HG03521 (cell line): ENCODE measurements around the gene TSPAN3.

ENCODE experiments used
- ATAC-seq: cut with Tn5 transposase; IDR thresholded peaks from one replicate; pipeline ENCODE4 v1.9.1; 2021; ENCODE audit warnings: mild to moderate bottlenecking, moderate library complexity; ENCODE audit not compliant: unreplicated experiment

TSPAN3 gene

GRCh38 chr15:77025083-77025901 lies 45.6 kb downstream of the TSPAN3 start:
- ATAC-seq = no peak

DNA sequence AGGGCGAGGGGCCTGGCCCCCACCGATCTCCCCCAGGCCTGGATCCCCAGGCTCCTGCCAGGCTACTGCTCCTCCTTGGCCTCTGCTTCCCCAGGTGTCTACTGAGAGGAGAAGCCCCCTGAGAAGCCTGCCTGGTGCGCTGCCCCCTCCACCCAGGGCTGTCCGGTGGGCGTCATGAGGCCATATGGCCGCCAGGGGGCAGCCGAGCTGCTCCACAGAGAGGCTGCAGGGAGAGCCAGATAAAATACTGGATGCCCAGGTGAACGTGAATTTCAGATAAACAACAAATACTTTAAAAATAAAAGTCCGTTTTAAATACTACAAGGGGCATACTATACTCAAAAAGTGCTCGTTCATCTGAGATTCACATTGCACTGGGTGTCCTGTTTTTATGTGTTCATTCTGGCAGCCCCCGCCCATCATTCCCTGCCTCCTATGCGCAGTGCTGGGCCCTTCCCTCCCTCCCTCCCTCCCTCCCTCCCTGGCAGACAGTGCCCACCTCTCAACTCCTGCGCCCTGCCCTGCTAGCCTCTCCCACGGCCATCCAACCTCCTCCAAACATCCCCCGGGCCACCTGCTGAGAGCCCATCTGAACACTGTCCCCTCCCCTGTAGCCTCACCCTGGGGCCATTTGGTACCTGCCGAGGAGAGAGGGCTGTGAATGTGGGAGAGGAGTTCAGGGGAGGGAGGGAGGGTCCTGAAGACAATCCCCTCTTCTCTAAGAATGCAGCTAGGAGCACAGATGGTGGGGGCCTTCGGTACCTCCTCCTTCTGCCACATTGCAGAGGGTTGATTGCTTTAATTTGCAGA lies 46.4 kb downstream of the TSPAN3 start:
- ATAC-seq = no peak

DNA sequence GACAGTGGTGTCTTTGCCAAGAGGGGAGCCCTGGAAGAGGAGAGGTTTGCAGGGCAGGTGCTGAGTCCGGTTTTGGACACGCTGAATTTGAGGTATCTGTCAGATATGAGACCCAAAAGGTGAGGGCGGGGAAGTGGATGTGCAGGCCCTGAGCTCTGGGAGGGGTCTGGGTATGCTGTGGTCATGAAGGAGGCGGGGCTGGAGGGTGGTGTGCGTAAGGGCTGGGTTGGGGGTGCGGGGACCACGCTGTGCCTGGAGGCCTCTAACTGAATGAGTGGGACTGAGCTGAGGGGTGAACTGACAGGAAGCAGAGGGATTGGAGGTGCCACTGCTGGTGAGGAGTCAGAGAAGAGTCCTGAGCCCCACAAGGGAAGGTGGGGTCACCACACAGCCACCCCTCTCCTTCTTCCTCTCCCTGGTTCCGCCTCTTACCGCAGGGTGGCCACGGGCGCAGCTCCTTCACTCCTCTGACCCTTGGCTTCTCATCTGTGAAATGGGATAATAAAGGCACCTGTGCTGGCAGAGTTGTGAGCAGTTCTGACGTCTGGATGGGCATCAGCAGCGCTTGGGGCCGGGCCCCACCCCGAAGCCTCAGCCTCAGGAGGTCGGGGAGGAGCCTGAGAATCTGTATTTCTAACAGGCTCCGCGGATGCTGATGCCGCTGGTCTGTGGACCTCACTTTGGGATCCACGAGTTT lies 47.2 kb downstream of the TSPAN3 start:
- ATAC-seq = no peak

DNA sequence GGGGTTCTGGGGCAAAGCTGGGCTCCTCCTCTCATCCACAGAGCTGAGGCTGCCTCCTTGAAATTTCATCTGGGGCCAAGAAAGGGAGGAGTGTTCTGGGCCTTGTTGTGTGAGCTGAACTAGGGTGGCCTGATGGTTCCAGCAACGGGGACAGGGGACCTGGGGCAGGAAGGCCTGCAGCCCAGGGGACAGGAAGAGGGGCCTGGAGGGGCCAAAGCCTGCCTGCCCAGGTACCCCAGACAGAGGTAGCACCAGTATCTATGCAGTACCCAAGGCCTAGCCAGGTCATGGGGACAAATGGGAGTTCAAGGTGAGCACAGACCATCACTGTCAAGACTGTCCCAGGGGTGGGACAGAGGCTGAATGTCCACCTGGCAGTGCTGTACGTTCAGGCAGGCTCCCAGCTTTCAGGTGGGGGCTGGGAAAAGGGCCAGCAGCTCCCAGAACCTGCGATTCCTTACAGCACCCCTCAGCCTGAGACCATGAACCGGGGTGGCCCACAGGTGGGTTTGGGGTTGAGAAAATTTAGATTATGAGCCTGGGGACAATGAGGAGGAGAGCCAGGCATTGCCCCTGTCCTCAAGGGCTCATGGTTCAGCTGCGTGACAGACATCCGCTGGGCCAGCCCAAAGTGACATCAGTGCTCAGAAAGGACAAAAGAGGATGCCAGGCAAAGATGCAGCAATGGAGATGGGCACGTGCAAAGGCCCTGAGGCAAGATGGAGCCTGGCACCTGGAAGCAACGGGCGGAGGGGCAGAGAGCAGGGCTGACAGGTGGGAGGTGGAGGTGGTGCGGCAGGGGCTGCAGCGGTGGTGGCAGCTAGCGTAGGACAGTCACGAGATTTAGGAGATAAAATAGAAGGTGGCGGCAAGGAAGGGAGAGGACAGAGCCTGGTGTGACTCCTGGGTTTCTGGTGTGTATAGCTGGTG lies 48.0 kb downstream of the TSPAN3 start:
- ATAC-seq = no peak

- no peak for ATAC-seq
Measured at GRCh38 chr15:77021803-77022381, 49.0 kb downstream of the TSPAN3 start.

GRCh38 chr15:77021088-77021481 lies 49.8 kb downstream of the TSPAN3 start:
- ATAC-seq = no peak

- no peak for ATAC-seq
Measured at GRCh38 chr15:77020348-77021087, 50.4 kb downstream of the TSPAN3 start.

- no peak for ATAC-seq
Measured at GRCh38 chr15:77019521-77020331, 51.2 kb downstream of the TSPAN3 start.

- no peak for ATAC-seq
Measured at GRCh38 chr15:77018796-77019505, 52.0 kb downstream of the TSPAN3 start.

DNA sequence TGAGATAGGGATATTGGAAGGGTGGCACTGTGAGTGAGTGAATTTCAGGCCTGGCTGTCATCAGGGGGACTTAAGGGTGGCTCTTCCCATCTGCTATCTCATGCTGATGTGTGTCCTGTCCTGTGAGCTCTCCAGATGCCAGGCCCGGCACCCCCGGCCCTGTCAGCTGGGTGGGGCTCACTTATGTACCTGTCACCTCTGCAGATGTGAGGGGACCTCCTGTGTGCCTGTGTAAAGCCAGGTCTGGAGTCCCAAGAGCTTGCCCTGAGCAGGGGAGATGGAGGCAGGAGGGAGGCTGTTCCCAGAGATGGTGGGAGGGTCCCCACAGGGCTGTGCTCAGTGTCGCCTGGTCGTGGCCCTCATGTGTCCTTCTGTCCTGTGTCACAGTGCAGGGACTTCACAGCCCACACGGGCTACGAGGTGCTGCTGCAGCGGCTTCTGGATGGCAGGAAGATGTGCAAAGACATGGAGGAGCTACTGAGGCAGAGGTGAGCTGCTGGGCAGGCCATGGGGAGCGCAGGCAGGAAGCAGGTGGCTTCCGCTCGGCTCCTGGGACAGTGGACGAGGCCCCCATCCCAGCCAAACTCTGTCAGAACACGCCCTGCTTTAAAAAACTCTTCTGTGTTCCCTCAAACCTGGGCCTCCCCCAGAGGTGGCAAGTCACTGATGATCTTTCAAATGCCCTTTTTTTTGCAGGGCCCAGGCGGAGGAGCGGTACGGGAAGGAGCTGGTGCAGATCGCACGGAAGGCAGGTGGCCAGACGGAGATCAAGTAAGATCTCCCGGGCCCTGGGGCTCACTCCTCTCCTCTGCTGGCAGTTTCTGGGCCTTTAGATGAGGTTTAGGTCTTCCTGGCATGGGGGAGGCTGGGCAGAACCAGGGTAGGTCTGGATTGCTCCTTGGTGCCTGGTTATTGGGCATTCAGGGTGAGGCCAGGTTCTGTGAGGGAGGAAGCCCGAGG lies 52.9 kb downstream of the TSPAN3 start:
- ATAC-seq = no peak

- ATAC-seq = no peak
Measured at GRCh38 chr15:77017091-77017660, 53.7 kb downstream of the TSPAN3 start.

DNA sequence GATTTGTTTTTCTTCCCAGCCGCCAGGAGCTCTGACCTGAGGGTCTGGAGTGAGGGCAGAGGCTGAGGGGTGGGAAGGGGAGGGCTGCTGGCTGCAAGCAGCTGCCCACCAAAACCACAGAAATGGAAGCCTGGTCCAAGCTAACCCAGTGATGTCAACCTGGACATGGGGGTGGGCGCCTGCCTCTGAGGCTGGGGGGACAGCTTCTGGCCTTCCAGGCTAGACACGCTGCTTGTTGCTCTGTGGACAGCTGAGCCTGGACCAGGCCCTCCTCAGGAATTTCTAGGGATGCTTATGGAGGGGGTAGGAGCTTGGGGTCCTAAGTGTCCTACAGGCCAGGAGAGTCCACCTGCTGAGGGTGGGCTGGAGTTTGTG lies 54.6 kb downstream of the TSPAN3 start:
- no peak for ATAC-seq

DNA sequence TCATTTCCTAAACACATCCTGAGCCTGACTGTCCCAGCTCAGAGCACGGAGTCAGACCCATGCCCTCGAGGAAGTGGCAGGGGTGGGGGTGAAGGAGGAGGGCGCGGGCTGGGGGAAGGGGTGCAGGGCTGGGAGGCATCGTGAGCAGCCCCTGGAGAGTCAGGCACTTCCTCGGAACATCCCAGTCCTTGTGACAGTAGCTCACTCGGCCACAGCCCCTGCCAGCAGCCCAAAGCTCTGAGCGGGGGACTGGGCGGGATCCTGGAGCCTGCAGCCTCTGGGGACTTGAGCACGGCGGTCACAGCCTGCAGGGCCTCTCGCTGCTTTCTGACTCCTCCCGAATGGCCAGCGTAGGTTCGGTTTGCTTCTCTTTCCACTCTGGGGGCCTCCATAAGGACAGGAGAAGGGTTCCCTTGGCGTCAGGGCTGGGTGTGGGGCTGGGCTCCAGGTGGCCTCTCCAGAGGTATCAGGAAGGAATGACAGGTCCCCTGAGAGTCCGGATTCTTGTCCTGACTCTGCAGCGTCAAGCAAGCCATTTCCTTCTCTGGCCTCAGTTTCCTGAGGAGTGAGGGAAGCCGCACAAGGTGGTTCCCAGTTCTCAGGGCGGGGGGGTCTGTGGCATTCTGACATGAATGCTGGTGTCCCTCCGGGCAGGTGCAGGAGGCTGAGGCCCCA lies 55.1 kb downstream of the TSPAN3 start:
- ATAC-seq = no peak

GRCh38 chr15:77014132-77015081 lies 56.5 kb downstream of the TSPAN3 start:
- peak; percentile 42 for ATAC-seq

GRCh38 chr15:77013776-77014131 lies 57.2 kb downstream of the TSPAN3 start:
- peak; percentile 39 for ATAC-seq
